ENCODE measurements around the gene MGAT4C. TPM values are rescaled to one million over a fixed set of nuclear protein-coding genes. Genes with fewer than 3 reads are reported as not detected.

Gene MGAT4C
- total and polyA plus RNA-seq, 2 of the 8 experiments (the other 6 are each of a cell fraction or from before 2014, with no cell fraction given), result 1.6 to 2.5 TPM

DNA sequence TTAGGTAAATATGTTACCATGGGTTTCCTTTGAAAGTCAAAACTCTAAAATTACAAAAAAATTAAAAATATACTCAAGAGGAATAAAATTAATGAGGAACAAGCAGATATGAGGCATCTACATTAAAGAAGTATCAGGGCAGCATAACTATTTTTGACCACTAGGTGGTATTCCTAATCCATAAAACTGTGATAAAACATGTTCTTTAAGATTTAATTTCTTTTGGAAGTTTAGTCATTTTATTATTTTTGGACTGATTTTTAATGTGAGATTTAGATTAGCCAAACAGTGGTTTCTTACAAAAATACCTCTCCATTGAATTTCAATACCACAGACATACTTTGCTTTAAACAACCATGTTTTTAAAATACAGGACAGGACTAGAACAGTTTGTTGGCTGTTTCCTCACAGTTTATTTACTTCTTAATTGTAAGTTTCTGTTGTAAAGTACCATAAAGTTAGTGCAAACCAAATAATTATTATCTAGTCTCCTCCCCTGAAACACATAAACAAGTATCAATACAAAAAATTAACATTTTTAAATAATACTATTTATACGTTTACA, 332.3 kb downstream of the MGAT4C start (continued):
- no peak for TF ChIP-seq CHD7 (IDR thresholded peaks at IDR 0.05; ENCODE audit: insufficient replicate concordance, low read length)
- TF ChIP-seq TBP (IDR thresholded peaks at IDR 0.05; ENCODE audit: low read depth, low read length), result no peak
- TF ChIP-seq, protein P1, sequence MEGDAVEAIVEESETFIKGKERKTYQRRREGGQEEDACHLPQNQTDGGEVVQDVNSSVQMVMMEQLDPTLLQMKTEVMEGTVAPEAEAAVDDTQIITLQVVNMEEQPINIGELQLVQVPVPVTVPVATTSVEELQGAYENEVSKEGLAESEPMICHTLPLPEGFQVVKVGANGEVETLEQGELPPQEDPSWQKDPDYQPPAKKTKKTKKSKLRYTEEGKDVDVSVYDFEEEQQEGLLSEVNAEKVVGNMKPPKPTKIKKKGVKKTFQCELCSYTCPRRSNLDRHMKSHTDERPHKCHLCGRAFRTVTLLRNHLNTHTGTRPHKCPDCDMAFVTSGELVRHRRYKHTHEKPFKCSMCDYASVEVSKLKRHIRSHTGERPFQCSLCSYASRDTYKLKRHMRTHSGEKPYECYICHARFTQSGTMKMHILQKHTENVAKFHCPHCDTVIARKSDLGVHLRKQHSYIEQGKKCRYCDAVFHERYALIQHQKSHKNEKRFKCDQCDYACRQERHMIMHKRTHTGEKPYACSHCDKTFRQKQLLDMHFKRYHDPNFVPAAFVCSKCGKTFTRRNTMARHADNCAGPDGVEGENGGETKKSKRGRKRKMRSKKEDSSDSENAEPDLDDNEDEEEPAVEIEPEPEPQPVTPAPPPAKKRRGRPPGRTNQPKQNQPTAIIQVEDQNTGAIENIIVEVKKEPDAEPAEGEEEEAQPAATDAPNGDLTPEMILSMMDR (IDR thresholded peaks at IDR 0.05; ENCODE audit: control extremely low read depth in 1 of 3, insufficient read depth in 1 of 3, low read depth in 1 of 3, low read length in 3 of 3), result peak in 2 of 3 experiments; percentile 33 to 47; a peak in 2 of 4 replicates
- no peak for TF ChIP-seq CHD2 (IDR thresholded peaks at IDR 0.05; ENCODE audit: low read length)

Measured in H1 (cell line).